Breast epithelium (tissue), 4 donors: ENCODE data around the gene TMEM237. TPM values are rescaled to one million over a fixed set of nuclear protein-coding genes. Genes with fewer than 3 reads are reported as not detected.

ENCODE experiments used
- DNase-seq, 2 donors: peaks; one replicate each; pipeline ENCODE4 v3.0.0-alpha.2; 2019; ENCODE audit warnings: low spot score in 2 of 2
- H3K27ac ChIP-seq, 2 donors: fragments of 200-600 bp; sonication (generic) in 1 of 2; one replicate each; pipeline ENCODE4 v1.5.1; 2016 to 2019; ENCODE audit warnings: mild to moderate bottlenecking in 1 of 2
- H3K27me3 ChIP-seq, 2 donors: fragments of 200-600 bp; sonication (generic) in 1 of 2; one replicate each; pipeline versions ENCODE4 v1.5.1 to v1.6.0; 2017 to 2019; ENCODE audit warnings: control low read depth in 1 of 2, mild to moderate bottlenecking in 1 of 2
- H3K36me3 ChIP-seq: fragments of 200-600 bp; one replicate; pipeline ENCODE4 v1.5.1; 2019
- H3K4me1 ChIP-seq, 2 donors: fragments of 200-600 bp; sonication (generic); one replicate each; pipeline ENCODE4 v1.5.1; 2016 to 2019; ENCODE audit warnings: control low read depth in 1 of 2
- H3K4me3 ChIP-seq, 3 donors: fragments of 200-600 bp; sonication (generic); 1 replicate in 2 of 3; 2 replicates in 1 of 3; pipeline ENCODE4 v1.5.1; 2016 to 2019; ENCODE audit warnings: mild to moderate bottlenecking in 3 of 3, moderate library complexity in 2 of 3
- H3K9me3 ChIP-seq, 2 donors: fragments of 200-600 bp; sonication (generic) in 1 of 2; one replicate each; pipeline ENCODE4 v1.5.1; 2016 to 2019; ENCODE audit warnings: control low read depth in 1 of 2
- POLR2A ChIP-seq: fragments of 450-650 bp; IDR thresholded peaks from one replicate; pipeline ENCODE4 v1.6.1; 2016; ENCODE audit warnings: antibody characterized with exemption, mild to moderate bottlenecking, moderate library complexity
- POLR2AphosphoS5 ChIP-seq, 3 donors: sonication (generic); formaldehyde crosslinking; IDR thresholded peaks; one replicate each; pipeline ENCODE4 v1.6.1; 2017; ENCODE audit warnings: antibody characterized with exemption in 3 of 3
- intact Hi-C: fragments of 100-400 bp; cut with DNase I; formaldehyde crosslinking; loops from one replicate; pipeline ENCODE4 v1.15.1; 2023; ENCODE audit warnings: low total_unique reads
- total RNA-seq, 3 donors: library from RNA; depleted of rRNA; stranded (reverse); fragments of >200 nt; gene quantifications; one replicate each; pipeline ENCODE4 v1.1.0, GENCODE V29; 2016
- TF ChIP-seq, protein P1 (sequence below), 3 donors: fragments of 450-650 bp; IDR thresholded peaks; one replicate each; pipeline ENCODE4 v1.5.1; 2016 to 2017; ENCODE audit warnings: antibody characterized with exemption in 3 of 3, mild to moderate bottlenecking in 3 of 3, moderate library complexity in 3 of 3

TMEM237 gene
- total RNA-seq, 3 donors from 2014 or later, result 36.6 to 70.7 (median 39.7) TPM

DNA sequence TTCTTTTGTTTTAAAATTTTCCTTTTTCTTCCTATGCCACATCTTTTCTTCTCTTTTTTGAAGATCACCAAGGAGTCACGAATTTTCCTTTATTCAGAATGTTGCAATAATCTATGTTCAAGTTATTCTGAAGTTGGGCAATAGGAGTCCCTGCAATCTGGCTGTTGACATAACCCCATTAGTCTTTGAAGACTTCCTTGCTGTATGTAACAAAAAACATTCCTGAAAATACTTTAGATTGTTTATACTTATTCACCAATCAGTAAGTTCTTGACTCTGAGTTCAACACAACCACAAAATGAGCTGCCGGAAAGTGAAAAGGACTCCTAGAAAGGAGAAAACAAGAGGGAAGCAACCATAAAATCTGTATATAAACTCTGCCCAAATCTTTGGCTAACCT is 62.8 kb downstream of the TMEM237 start:
- Histone ChIP-seq H3K4me1 (no peaks in the 10 kb centered on the region), H3K27ac (no peak overlapping the region), H3K9me3 (no peaks in the 10 kb centered on the region), H3K27me3 (no peaks in the 10 kb centered on the region), H3K4me3 (no peak overlapping the region), H3K36me3 (no peaks in the 10 kb centered on the region)
- TF ChIP-seq POLR2A, result no peak
- no peak for TF ChIP-seq POLR2AphosphoS5 (IDR thresholded peaks at IDR 0.05)
- TF ChIP-seq, protein P1, sequence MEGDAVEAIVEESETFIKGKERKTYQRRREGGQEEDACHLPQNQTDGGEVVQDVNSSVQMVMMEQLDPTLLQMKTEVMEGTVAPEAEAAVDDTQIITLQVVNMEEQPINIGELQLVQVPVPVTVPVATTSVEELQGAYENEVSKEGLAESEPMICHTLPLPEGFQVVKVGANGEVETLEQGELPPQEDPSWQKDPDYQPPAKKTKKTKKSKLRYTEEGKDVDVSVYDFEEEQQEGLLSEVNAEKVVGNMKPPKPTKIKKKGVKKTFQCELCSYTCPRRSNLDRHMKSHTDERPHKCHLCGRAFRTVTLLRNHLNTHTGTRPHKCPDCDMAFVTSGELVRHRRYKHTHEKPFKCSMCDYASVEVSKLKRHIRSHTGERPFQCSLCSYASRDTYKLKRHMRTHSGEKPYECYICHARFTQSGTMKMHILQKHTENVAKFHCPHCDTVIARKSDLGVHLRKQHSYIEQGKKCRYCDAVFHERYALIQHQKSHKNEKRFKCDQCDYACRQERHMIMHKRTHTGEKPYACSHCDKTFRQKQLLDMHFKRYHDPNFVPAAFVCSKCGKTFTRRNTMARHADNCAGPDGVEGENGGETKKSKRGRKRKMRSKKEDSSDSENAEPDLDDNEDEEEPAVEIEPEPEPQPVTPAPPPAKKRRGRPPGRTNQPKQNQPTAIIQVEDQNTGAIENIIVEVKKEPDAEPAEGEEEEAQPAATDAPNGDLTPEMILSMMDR (IDR thresholded peaks at IDR 0.05), result no peak
- intact Hi-C loops, result no loop called here
- DNase-seq, result no peak

DNA sequence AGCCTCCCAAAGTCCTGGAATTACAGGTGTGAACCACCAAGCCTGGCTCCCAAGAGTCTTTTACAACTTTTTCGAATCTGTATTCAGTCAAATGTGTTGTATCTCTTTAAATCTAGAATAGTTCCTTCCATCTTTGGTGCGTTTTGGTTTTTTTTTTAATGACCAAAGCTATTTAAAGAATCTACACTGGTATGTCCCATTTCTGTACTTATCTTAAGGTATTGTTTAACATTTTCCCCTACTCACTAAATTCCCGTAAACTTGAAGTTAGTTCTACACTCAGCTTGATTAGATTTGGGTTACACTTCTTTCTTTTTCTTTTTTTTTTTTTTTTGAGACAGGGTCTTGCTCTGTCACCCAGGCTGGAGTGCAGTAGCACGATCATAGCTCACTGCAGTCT is 63.8 kb downstream of the TMEM237 start:
- Histone ChIP-seq H3K36me3 (no peaks in the 10 kb centered on the region), H3K4me1 (no peaks in the 10 kb centered on the region), H3K27ac (no peak overlapping the region), H3K27me3 (no peaks in the 10 kb centered on the region), H3K4me3 (no peak overlapping the region), H3K9me3 (no peaks in the 10 kb centered on the region)
- DNase-seq, result no peak
- no peak for TF ChIP-seq POLR2AphosphoS5 (IDR thresholded peaks at IDR 0.05)
- TF ChIP-seq POLR2A, result no peak
- TF ChIP-seq, protein P1 (IDR thresholded peaks at IDR 0.05), result no peak
- intact Hi-C loops, result no loop called here

DNA sequence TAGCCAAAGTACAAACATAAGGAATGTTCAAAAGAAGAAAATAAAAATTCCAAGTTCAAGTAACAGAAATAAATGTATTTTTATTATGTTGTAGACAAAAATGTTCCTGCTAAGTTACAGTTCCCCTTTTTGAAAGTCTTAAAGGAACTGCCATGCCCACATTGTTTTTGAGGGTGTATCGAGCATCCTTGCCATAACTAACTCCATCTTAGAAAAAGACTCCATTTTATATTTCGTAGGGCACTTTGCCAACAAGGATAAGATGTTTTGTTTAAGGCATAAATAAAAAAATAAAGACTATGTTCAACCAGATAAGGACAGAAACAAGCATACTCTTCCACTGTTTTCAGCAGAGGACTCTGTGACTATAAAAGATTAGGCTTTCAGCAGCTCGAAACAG is 67.3 kb downstream of the TMEM237 start:
- H3K9me3 ChIP-seq, result no peaks in the 10 kb centered on the region
- H3K4me3 ChIP-seq, result no peak overlapping the region
- H3K27ac ChIP-seq, result no peak overlapping the region
- no peak for TF ChIP-seq POLR2A
- TF ChIP-seq, protein P1 (IDR thresholded peaks at IDR 0.05), result no peak
- no peak for TF ChIP-seq POLR2AphosphoS5 (IDR thresholded peaks at IDR 0.05)
- no peaks in the 10 kb centered on the region for H3K36me3 ChIP-seq
- no peaks in the 10 kb centered on the region for H3K4me1 ChIP-seq
- intact Hi-C loops, result no loop called here
- no peaks in the 10 kb centered on the region for H3K27me3 ChIP-seq
- DNase-seq, result no peak

DNA sequence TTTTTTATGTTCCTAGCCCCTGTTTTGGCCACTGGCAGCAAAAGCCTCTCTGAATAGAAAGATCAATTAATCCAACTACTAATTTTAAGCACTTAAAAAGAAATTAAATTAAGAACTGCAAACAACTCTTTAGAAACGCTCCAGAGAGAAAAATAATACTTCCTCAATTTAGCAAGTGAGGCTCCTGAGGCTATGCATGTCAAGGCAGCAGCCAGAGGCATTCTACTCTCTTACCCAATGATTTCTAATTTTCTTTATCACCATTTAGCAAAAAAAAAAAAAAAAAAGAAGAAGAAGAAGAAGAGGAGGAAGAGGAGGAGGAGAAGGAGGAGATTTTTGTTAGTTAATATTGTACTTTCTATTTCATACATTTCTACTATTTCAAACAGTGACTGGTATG is 68.5 kb downstream of the TMEM237 start:
- TF ChIP-seq POLR2A (no peak), POLR2AphosphoS5 (IDR thresholded peaks at IDR 0.05) (no peak)
- TF ChIP-seq, protein P1 (IDR thresholded peaks at IDR 0.05), result no peak
- H3K27ac ChIP-seq, result no peak overlapping the region
- H3K27me3 ChIP-seq, result no peaks in the 10 kb centered on the region
- no peak for DNase-seq
- no peak overlapping the region for H3K4me3 ChIP-seq
- H3K9me3 ChIP-seq, result no peaks in the 10 kb centered on the region
- H3K36me3 ChIP-seq, result no peaks in the 10 kb centered on the region
- H3K4me1 ChIP-seq, result no peaks in the 10 kb centered on the region
- intact Hi-C loops, result no loop called here

DNA sequence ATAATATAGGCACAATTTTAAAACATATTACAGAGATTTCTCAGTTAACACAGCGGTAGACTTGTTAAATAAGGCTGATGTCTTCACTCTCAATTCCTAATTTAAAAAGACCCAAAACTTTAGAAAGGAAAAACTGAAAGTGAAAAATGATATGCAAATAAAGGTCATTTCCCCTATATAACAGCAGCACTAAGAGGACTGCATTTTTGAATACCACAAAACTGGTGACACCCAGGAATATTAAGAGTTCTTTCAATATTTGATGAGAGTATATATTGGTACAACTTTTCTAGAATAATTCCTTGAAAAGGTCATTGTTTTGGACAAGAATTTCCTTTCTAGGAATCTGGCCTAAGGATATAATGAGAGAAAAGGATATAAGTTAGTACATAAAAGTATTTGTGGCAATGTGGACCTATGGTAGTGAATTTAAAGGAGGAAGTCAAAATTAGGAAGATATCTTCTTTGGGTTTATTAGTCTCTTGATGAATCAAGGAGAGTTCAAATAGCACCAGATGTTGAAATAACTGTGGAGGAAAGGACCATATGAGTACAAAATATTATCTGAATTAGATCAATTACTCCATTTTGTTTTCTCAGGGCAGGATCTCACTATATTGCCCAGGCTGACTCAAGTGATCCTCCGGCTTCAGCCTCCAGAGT is 70.3 kb downstream of the TMEM237 start:
- H3K9me3 ChIP-seq, result no peaks in the 10 kb centered on the region
- H3K27me3 ChIP-seq, result no peaks in the 10 kb centered on the region
- H3K4me1 ChIP-seq, result no peaks in the 10 kb centered on the region
- no peak overlapping the region for H3K27ac ChIP-seq
- H3K36me3 ChIP-seq, result no peaks in the 10 kb centered on the region
- no peak for DNase-seq
- TF ChIP-seq POLR2AphosphoS5 (IDR thresholded peaks at IDR 0.05) (no peak), POLR2A (no peak)
- TF ChIP-seq, protein P1 (IDR thresholded peaks at IDR 0.05), result no peak
- no peak overlapping the region for H3K4me3 ChIP-seq
- intact Hi-C loops, result no loop called here

Other genes starting within 250 kb of the TMEM237 start
- 10 to 100 TPM; 35.4 to 62.2 (median 50.1) TPM for gene TRAK2, start 192.0 kb downstream of the TMEM237 start, total RNA-seq
- 10 to 100 TPM; 20.3 to 30.0 (median 27.7) TPM for gene STRADB, start 191.8 kb downstream of the TMEM237 start, total RNA-seq
- under 1 TPM in 2 of 3 donors, not detected in 1; 0.16 to 0.29 TPM for gene MPP4, start 55.1 kb upstream of the TMEM237 start, total RNA-seq
- 10 to 100 TPM; 19.7 to 28.4 (median 19.7) TPM for gene ALS2, start 137.4 kb upstream of the TMEM237 start, total RNA-seq
- gene CDK15, start 163.0 kb upstream of the TMEM237 start, total RNA-seq, result 1 to 10 TPM in 2 of 3 donors, under 1 TPM in 1; 0.33 to 4.6 (median 2.2) TPM